22Rv1 (cell line): ENCODE results near the gene MKRN2OS.

Experiments used
- CTCF ChIP-seq: fragments of 450-650 bp; IDR thresholded peaks from 2 replicates; pipeline ENCODE4 v1.5.1; 2017; ENCODE audit warnings: mild to moderate bottlenecking
- ZFX ChIP-seq: fragments of 450-650 bp; IDR thresholded peaks from 2 replicates; pipeline ENCODE4 v1.6.1; 2017; ENCODE audit warnings: antibody characterized with exemption, borderline replicate concordance

GRCh38 chr3:12515631-12516030 lies 29.7 kb downstream of the MKRN2OS start:
- no peak for TF ChIP-seq CTCF
- no peak for TF ChIP-seq ZFX
